HG03175 (cell line): Measurements from ENCODE around the gene WRAP73.
"Not testable (repeated sequence)": the region's sequence is repeated elsewhere in the genome, so short reads cannot be mapped to it uniquely, and the experiment has no call there.

Source experiments
- ATAC-seq: cut with Tn5 transposase; IDR thresholded peaks from one replicate; pipeline ENCODE4 v1.9.1; 2021; ENCODE audit warnings: mild to moderate bottlenecking, moderate library complexity; ENCODE audit not compliant: unreplicated experiment

WRAP73 gene

DNA sequence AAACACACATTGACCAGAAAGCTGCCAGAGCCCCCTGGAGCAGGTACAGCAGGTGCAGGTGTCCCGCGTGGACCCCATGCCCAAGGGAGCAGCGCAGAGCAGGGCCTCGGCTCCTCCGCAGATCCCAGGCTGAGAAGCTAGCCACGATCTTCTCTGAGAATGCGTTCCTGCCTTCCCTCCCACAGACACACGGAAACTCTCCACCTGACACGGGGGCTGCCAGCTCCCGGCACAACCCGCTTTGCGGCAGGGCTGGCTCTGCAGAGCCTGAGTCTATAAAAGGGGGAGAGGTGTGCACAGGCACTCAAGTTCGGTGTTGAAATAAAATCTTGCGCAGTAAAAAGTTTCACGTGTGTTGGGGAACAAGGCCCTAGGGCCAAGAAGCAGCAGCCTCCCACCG is 48.2 kb downstream of the WRAP73 start:
- ATAC-seq = no peak

DNA sequence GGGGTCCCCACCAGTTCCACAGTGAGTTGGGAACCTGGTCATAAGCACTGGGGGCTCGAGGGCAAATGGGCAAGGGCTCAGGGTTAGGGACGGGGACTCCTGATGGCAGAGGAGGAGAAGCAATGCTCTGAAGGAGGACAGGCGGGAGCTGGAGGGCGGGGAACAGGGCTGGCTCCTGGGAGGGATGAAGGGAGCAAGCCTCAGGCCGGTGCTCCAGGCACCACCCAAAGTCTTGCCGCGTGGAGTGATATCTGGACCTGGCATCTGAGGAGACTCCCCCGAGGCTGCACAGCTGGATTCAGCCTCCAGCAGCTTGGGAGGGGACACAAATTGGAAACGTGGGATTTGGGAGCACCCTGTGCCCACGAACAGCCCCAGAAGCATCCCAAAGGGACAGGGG is 49.5 kb downstream of the WRAP73 start:
- ATAC-seq = no peak

DNA sequence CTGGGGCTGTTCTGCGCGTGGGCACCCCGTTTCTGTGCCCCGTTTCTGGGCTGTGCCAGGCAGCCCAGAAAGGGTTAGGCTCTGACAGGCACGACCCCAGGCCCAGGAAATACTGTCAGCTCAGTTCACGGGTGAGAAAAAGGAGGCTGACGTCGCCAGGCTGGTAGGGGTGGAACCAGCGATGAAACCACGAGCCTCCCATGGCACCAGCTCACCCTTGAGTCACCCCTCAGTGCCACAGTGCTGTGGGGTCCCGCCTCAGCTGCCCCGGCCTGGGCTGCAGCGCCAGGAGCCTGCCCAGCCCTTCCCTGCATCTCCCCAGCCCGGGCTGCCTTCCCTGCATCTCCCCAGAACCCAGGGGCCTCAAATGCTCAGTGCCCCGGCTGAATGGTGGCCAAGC is 50.1 kb downstream of the WRAP73 start:
- ATAC-seq = no peak

DNA sequence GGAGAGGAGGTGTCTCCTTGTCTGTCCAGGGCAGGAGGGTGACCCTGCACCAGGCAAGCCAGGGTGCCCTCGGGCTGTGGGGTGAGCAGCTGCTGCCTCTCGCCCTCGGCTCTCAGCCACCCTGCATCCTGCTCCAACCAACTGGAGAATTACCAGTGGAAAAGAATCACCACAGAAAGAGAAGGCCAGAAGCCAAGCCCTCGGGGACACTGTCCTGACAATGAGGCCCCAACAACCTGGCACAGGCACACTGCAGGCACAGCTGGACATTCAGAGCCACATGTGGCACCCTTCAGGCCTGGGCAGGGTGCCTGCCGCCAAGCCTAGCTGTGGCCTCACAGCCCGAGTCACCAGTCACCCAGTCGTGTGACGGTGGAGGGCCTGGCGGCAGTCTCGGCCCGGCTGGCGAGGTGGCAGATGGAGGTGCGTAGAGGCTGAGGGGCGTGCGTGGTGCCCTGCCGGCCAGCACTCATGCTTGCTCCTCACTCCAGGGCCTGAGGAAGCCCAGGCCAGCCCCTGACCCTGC is 50.6 kb downstream of the WRAP73 start:
- no peak for ATAC-seq

DNA sequence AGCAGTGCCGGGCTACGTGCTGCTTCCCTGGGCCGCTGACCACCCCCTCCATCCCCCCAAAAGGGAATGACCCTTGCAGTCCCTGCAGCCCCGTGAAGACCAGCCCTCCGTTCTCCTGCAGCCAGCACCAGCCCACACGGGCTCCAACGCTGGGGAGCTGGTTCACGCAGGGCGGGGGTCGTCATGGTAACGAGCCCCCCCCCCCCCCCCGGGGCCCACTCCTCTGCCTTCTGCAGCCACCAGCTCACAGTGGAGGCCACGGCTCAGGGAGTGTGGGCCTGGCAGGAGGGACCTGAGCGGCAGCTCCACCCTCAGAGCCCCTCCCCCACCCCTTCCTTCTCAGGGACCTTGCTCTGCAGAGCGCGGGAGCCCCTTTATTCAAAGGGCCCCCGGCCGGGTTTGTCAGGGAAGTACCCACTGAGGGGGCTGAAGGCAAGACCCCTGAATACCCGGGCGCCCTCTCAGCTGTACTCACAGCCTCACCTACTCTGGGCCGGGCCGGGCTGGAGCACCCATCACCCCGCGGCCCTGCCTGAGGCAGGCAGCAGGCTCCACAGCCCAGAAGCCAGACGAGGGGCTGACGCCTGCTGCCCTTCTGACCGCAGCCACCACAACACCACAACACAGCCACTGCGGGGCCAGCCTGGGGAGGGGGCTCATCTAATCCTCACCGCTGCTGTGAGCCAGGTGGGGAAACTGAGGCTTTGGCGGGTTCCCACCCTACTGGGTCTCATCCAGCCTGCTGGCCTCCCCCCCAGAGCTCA is 51.2 kb downstream of the WRAP73 start:
- ATAC-seq = no peak

DNA sequence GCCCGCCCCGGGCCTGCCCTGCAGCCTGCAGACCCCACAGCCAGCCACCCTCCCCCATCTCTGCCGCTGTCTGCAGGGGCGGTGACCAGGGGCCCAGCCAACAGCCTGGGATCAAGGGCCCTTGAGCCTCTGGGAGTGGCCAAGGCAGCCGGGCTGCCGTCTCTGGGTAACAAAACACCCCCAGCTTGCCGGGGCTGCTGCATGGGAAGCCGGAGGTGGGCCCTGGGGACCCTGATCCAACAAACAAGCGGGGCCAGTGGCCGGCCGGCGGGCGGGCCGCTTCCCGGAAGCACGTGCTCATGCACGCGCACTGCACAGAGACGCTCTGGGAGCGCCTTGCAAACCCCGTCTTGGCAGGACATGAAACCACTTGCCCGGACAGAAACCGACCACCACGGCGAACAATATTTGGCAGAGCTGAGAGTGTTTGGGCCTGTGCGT is 51.8 kb downstream of the WRAP73 start:
- no peak for ATAC-seq

DNA sequence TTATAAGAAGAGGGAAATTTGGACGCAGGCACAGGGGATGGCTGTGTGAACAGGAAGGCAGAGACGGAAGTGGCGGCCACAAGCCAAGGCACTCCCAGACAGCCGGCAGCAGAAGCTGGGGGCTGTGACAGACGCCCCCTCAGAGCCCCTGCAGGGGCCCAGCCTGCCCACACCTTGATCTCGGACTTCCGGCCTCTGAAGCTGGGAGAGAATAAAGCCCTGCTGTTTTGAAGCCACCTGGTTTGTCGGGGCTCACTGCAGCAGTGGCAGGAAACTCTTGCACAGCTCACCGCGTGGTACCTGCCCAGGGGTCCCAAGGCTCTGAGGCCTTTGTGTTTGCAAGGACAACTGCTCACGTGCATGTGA is 52.3 kb downstream of the WRAP73 start:
- no peak for ATAC-seq

DNA sequence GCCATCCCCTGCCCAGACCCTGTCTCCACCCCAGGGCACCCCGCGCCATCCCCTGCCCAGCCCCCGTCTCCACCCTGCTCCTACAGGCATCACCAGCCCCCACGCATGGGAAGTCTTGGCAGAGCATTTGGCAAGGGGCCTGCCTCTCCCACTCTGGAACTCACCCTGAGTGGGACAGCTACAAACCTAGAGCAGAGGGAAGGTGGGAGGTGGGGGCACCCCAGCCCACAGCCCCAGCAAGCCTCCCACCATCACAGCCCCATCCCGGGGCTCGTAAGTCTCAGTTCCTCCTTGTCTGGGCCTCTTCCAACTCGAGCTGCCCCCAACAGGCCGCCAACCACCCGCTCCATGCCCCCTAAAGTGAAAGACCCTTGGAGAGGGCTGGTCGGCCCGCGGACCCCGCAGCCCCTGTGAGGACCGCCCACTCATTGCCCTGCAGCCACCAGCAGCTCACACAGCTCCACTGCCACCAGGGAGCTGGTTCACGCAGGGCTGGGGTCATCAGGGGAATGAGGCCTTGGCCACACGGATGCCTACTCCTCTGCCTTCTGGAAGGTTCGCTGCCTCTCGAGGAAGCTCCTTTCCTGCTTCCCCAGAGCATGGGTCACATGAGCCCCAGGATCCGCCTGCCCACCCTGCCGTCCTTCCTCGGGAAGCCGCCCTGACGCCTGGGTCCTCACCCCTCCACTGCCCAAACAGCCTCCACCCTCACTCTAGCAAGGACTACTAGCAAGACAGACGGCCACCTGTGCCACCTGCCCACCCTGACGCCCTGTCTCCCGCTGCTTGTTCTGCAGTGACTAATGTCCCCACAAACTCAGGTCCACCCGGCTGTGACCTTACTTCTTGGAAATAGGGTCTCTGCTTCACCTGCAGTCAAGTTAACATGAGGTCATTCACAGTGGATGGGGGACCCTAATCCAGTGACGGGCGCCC is 53.0 kb downstream of the WRAP73 start:
- no peak for ATAC-seq

DNA sequence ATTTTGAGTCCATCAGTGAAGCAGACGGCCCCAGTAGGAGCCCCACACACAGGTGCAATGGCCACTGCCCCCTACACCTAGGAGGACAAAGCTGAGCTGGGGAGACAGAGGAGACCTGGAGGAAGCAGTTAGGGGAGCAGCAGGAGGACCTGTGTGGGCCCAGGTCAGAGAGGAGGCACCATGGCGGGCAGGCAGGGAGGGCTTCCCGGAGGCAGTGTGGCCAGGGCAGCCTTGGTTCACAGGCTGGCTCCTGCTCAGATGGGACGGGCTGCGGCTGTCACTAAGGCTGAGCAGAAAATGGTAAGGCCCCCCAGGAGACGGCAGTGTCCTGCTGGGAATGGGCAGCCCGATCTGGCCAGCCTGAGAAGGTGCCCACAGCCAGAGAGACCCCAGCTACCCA is 54.0 kb downstream of the WRAP73 start:
- no peak for ATAC-seq

DNA sequence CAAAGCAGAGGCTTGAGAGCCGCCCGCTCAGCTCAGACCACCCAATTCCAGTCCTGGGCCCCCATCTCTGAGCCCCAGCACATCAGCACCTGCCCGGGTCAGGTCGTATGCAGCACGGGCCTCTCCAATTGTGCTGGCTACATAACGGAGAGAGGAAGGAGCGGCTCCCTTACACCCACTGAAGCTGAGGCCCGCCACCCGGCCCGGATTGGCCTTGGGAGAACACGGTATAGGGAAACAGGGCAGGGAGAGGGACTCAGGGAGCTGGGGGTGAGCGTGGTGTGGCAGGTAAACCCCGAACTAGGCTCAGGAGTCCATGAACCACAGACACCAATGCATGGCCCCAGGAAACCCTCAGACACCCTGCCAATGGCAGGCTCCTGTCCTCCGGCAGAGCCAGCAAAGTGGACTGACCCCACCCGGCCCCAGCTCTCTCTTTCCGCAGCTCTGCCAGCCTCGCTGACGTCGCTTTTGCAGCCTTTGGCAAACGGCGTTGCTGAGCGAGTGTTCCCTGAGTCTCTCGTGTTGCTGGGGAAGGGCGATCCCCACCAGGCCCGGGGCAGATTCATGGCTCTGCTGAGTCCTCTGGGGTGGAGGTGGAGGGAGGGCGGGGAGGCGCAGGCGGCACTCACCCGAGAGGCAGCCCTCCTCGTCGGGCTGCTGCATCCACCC is 55.1 kb downstream of the WRAP73 start:
- no peak for ATAC-seq

DNA sequence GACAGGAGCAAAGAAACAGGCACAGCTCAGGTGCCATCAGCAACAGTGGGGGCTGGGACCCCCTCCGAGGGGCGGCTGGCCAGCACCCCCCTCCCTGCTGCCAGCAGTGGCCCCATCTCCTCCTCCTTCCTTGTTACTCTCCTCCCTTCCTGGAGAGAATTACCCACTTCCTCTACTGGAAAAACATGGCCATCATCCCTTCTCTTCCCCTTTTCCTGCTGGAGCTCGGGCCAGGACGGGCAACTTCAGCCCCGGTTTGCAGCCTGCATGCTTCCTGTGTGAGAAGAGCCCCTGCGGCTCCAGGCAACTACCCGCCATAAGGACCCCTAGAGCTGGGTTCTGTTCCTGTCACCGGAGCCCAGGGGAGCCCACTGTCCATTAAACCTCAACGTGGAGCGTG is 56.2 kb downstream of the WRAP73 start:
- no peak for ATAC-seq

DNA sequence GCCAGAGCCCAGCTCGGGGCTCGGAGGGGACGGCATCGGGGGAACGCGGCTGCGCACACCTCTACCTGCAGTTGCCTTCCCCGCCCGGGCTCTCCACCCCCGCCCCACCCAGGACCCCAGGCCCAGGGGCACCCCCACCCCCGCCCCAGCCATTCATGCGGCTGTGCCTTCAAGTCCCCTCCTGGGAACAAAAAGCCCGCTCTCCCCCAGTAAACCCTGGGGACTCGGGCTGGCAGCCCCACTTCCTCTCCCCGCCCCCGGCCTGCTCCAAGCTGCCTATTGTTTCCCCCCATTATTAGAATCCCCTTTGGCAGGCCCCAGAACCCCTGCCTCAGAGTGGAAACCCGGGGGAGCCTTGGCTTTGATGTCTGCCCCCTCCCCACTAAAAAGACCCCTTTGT is 56.6 kb downstream of the WRAP73 start:
- no peak for ATAC-seq

DNA sequence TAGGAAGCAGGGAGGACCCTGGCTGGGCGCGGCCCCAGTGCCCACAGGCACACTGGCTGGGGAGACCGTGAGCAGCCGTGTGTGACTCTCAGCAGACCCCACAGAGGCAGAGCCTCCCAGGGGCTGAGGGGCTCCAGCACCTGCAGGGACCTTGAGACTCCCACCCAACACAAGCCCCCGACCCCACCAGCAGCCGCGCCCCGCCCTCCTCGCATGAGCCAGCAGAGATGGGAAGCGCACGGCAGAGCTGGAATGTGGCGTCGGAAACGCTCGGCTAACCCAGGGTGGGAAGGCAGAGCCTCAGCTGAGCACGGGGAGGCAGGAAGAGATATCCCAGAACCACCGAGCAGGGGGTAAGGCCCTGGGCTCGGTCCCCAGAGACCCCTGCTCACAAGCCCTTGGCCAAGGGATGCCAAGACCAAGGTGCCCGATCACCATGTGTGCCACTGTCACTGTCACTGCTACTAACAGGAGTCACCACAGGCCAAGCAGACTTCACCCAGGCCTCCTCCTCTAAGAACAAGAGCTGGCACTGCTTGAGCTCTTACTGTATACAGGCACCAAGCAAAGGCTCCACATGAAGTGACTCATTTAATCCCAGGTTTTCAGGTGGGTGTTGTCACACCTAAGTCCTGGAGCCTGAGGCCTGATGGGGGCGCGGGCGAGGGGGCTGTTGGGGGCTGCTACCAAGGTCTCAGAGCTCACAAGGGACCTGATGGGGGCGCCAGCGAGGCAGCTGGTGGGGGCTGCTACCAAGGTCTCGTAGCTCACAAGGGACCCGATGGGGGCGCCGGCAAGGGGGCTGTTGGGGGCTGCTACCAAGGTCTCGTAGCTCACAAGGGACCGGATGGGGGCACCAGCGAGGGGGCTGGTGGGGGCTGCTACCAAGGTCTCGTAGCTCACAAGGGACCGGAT is 58.7 kb downstream of the WRAP73 start:
- ATAC-seq = no peak

DNA sequence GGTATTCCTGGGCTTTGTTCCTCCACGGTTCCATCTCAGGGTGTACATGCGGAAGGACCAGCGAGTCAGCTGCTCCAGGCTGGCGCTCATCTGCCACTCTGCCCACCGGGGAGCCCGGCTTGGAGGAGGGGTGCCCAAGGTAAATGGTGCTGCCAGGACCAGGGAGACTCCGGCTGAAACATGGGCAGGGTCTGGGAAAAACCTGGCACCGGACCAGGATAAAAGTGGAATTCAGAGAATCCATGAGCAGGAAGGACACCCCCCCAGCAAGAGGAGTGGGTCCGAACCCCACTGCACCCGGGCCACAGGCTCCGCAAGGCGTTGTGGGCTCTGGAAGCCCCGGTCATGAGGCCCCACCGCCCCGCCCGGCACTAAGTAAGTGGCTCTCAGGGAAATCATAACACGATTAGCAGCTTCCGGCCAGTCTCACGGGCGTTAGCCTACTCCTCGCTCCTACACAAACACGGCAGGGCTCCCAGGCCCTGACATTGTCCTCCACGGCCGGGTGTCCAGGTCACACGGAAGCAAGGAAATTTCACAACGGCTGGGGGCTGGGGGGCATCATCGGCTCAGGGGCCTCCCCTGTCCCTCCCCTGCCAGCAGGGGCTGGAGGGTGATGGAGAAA is 59.7 kb downstream of the WRAP73 start:
- no peak for ATAC-seq

DNA sequence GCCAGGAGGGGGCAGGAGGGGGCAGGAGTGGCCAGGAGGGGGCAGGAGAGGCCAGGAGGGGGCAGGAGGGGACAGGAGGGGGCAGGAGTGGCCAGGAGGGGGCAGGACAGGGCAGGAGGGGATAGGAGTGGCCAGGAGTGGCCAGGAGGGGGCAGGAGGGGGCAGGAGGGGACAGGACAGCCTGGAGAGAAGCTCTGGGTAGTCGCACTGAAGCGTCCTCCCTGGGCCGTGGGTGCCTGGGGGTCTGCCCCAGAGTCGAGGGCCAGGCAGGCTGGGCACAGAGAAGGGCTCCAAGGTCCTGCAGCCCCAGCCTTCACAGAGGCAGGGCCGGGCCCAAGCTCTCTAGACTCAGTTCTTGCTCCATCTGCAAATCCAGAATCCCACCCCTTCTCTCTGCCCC is 61.5 kb downstream of the WRAP73 start:
- ATAC-seq = no peak

DNA sequence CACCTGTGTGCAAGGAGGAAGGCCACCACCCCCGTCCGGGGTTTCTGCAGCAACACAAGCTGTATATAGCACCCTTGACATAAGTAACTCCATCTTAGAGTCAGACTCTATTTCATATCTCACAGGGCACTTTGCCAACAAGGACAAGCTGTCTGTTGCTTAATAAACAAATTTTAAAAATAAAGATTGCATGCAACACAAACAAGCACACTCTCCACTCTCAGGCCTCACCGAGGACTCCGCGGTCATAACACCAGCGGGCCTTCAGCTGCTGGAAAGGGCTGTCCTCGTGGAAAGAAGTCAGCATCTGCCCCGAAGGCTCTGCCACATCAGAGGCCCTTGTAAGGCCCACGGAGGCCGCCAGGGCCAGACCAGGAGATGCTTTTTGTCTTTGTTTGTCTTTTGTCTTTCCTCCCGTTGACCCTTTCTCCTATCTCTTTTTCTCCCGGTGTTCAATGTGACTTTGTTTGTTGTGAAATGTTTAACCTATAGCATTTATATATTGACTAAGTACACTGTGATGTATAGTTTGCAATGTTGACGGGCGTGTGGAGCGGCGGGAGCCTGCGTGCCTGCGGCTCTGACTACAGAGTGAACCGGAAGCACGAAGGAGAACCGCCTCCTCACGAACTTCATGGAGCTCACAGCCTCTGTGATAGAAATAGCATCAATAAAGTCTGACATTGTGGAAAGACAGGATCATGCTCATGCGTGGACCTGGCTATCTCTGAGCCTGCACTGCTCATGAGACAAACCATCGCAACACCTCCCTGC is 62.7 kb downstream of the WRAP73 start:
- no peak for ATAC-seq

DNA sequence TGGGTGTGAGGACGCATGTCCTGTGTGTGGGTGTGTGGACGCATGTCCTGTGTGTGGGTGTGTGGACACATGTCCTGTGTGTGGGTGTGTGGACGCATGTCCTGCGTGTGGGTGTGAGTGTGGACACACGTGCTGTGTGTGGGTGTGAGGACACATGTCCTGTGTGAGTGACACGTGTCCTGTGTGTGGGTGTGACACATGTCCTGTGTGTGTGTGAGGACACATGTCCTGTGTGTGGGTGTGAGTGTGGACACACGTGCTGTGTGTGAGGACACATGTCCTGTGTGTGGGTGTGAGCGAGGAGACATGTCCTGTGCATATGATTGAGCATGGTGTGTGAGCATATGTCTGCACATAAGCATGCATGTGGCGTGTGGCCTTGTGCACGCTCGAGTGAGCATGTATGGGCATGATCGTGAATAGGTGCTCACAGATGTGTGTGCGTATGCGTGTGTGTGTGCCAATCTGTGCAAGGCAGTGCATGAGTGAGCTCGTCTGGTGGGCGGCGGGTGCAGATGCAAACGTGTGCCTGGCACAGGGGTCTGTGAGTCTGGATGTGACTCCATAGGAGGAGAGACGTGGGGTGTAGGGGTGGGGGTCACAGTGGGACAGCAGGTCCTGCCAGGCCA is 63.8 kb downstream of the WRAP73 start:
- no peak for ATAC-seq

DNA sequence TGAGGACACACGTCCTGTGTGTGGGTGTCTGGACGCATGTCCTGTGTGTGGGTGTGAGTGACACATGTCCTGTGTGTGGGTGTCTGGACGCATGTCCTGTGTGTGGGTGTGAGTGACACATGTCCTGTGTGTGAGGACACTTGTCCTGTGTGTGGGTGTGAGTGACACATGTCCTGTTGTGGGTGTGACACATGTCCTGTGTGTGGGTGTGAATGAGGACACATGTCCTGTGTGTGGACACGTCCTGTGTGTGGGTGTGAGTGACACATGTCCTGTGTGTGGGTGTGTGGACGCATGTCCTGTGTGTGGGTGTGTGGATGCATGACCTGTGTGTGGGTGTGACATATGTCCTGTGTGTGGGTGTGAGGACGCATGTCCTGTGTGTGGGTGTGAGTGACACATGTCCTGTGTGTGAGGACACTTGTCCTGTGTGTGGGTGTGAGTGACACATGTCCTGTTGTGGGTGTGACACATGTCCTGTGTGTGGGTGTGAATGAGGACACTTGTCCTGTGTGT is 64.5 kb downstream of the WRAP73 start:
- ATAC-seq = not testable (repeated sequence)
